Measurements from ENCODE around the gene PTBP1. TPM values are rescaled to one million over a fixed set of nuclear protein-coding genes. Genes with fewer than 3 reads are reported as not detected.

Gene PTBP1
- total and polyA plus RNA-seq, 9 of the 15 experiments (the other 6 are each of a cell fraction or from before 2014, with no cell fraction given): 14.0 to 759 (median 234) TPM

- TF ChIP-seq FOXO4 (CRISPR knock-in tag; IDR thresholded peaks at IDR 0.05) (no peak), ASH1L (IDR thresholded peaks at IDR 0.05; ENCODE audit: borderline replicate concordance, low read depth, partially characterized antibody) (no peak), NRF1 (conservative IDR thresholded peaks at IDR 0.05 in 1 of 2, IDR thresholded peaks at IDR 0.05 in 1 of 2) (no peak), ZBTB33 (CRISPR knock-in tag; IDR thresholded peaks at IDR 0.05) (0 out of 2 replicates have a peak, but pooled peaks have one; percentile 40), TRIM24 (IDR thresholded peaks at IDR 0.05) (no peak), TCF3 (CRISPR knock-in tag; IDR thresholded peaks at IDR 0.05) (no peak), BCOR (IDR thresholded peaks at IDR 0.05) (peak; percentile 55; the same call in 1 of the 2 replicates), ZNF609 (CRISPR knock-in tag; IDR thresholded peaks at IDR 0.05; ENCODE audit: borderline replicate concordance) (no peak), ARNT (IDR thresholded peaks at IDR 0.05) (no peak), NFE2 (IDR thresholded peaks at IDR 0.05; ENCODE audit: low read depth) (no peak), ZNF699 (CRISPR knock-in tag; IDR thresholded peaks at IDR 0.05; ENCODE audit: insufficient replicate concordance) (no peak), KDM2B (CRISPR knock-in tag; IDR thresholded peaks at IDR 0.05) (no peak), TSHZ1 (CRISPR knock-in tag; IDR thresholded peaks at IDR 0.05) (no peak), MAFK (IDR thresholded peaks at IDR 0.05; ENCODE audit: low read length) (no peak), POLR3A (IDR thresholded peaks at IDR 0.05; ENCODE audit: borderline replicate concordance, extremely low read depth, insufficient read depth, insufficient read length) (no peak), MYC (IDR thresholded peaks at IDR 0.05; ENCODE audit: low read depth, low read length) (no peak), MYC (CRISPR knock-in tag; IDR thresholded peaks at IDR 0.05; ENCODE audit: borderline replicate concordance, low read depth) (no peak), ADNP (tag; IDR thresholded peaks at IDR 0.05) (peak; percentile 36; the same call in 1 of the 2 replicates)
Measured at GRCh38 chr19:855142-855541, 57.9 kb downstream of the PTBP1 start (continued).

All from K562 (cell line).